ENCODE data around the gene SLC29A3. TPM values are rescaled to one million over a fixed set of nuclear protein-coding genes. Genes with fewer than 3 reads are reported as not detected.

SLC29A3 gene
- total RNA-seq, 1 experiment from 2014 or later = 9.2 TPM

- Histone ChIP-seq H3K23ac (ENCODE audit: insufficient read length, low read depth, low read length) (no peak overlapping the region), H3K56ac (ENCODE audit: insufficient read length, low read depth, low read length) (no peak overlapping the region), H2BK12ac (ENCODE audit: insufficient read length, low read depth, low read length) (no peak overlapping the region), H3K79me2 (ENCODE audit: insufficient read depth, low read length) (no peaks in the 10 kb centered on the region), H3K4me1 (ENCODE audit: insufficient read depth, low read length) (peaks cover 15% of the 10 kb centered on the region), H3K27me3 (ENCODE audit: insufficient read depth, low read length) (no peaks in the 10 kb centered on the region), H2AFZ (ENCODE audit: low read length) (no peak overlapping the region), H4K20me1 (ENCODE audit: control insufficient read depth, insufficient read depth, insufficient read length) (no peaks in the 10 kb centered on the region), H2BK20ac (ENCODE audit: low read depth, low read length, poor library complexity, severe bottlenecking) (no peak overlapping the region), H3K27ac (ENCODE audit: insufficient read length, low read depth, low read length) (peak overlapping the region; percentile 21), H4K91ac (ENCODE audit: insufficient read length, low read depth, low read length) (no peak overlapping the region), H2BK5ac (ENCODE audit: insufficient read length, low read length) (no peak overlapping the region), H3K9ac (ENCODE audit: extremely low read depth, insufficient read length, low read length) (no peak overlapping the region), H3K4ac (ENCODE audit: low read depth, low read length) (no peak overlapping the region), H4K5ac (ENCODE audit: insufficient read length, low read depth, low read length) (no peak overlapping the region), H2BK120ac (ENCODE audit: low read depth, low read length, poor library complexity, severe bottlenecking) (no peak overlapping the region), H2AK5ac (ENCODE audit: insufficient read length, low read length) (no peak overlapping the region), H3K79me1 (ENCODE audit: insufficient read depth, low read depth, low read length, poor library complexity, severe bottlenecking) (no peaks in the 10 kb centered on the region), H3K18ac (ENCODE audit: insufficient read length, low read depth, low read length) (no peak overlapping the region), H3K14ac (ENCODE audit: insufficient read depth, low read length) (no peak overlapping the region; the same call in 1 of the 2 replicates), H3K9me3 (ENCODE audit: control insufficient read depth, low read depth, low read length) (no peaks in the 10 kb centered on the region), H3K4me2 (ENCODE audit: insufficient read depth, insufficient read length, low read length) (peak overlapping the region; percentile 17), H3K23me2 (ENCODE audit: insufficient read length, low read depth, low read length, poor library complexity, severe bottlenecking) (no peaks in the 10 kb centered on the region), H2BK15ac (ENCODE audit: low read depth, low read length) (no peak overlapping the region), H3T11ph (ENCODE audit: low read length) (no peak overlapping the region), H4K8ac (replicated peaks; ENCODE audit: insufficient read length, low read depth, low read length) (no peak overlapping the region)
- H3K4me1 Mint-ChIP-seq = peaks cover 79 to 84% of the 10 kb centered on the region in 2 experiments
- H3K9me3 Mint-ChIP-seq = no peaks in the 10 kb centered on the region
- WGBS (ENCODE audit: extremely low coverage, insufficient read length, low lambda C conversion rate) = no CpG with 5 or more reads among the region's 9 CpGs
- H3K27ac Mint-ChIP-seq = peak overlapping the region; percentile 93 to 99 (median 97)
- DNase-seq = peak; percentile 87
- no peaks in the 10 kb centered on the region for H3K27me3 Mint-ChIP-seq (ENCODE audit: low read depth)
- peaks cover 5 to 12% (median 9%) of the 10 kb centered on the region in 3 experiments; a peak in 5 of 7 replicates for H3K36me3 Mint-ChIP-seq (ENCODE audit: insufficient read depth in 1 of 3, low read depth in 3 of 3)
- TF ChIP-seq CTCF (conservative IDR thresholded peaks at IDR 0.05) = peak; percentile 34; the same call in 1 of the 3 replicates
- peak overlapping the region; percentile 32 to 48; a peak in 4 of 5 replicates for H3K4me3 Mint-ChIP-seq
Observed at GRCh38 chr10:71344154-71344925, 25.3 kb downstream of the SLC29A3 start.

Data from H9 (cell line).